C4-2B (cell line): ENCODE measurements around the gene HRG.

Experiments used
- ZFX ChIP-seq: fragments of 450-650 bp; IDR thresholded peaks from 2 replicates; pipeline ENCODE4 v1.6.1; 2017
- TF ChIP-seq, protein P1 (sequence below): fragments of 450-650 bp; conservative IDR thresholded peaks from 2 replicates; pipeline ENCODE4 v1.5.1; 2017; ENCODE audit warnings: mild to moderate bottlenecking

DNA sequence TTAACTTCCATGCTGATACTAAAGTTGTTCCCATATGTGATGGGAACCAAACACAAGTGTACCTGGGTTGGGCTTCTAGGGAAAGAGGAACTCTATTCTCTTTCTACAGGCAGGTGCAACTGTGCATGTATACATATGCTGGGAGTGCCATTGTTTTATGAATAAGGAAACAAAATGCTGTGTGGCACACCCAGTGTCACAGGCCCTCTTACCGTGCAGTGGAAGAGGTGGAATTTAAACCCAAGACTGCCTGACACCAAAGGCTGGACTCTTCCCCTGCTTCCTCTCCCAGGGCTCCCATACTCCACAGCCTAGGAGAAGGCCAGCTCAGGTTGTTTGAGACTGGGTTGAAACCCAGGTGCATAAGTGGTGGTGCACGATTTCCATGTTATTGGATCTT is 27.6 kb upstream of the HRG start:
- TF ChIP-seq, protein P1, sequence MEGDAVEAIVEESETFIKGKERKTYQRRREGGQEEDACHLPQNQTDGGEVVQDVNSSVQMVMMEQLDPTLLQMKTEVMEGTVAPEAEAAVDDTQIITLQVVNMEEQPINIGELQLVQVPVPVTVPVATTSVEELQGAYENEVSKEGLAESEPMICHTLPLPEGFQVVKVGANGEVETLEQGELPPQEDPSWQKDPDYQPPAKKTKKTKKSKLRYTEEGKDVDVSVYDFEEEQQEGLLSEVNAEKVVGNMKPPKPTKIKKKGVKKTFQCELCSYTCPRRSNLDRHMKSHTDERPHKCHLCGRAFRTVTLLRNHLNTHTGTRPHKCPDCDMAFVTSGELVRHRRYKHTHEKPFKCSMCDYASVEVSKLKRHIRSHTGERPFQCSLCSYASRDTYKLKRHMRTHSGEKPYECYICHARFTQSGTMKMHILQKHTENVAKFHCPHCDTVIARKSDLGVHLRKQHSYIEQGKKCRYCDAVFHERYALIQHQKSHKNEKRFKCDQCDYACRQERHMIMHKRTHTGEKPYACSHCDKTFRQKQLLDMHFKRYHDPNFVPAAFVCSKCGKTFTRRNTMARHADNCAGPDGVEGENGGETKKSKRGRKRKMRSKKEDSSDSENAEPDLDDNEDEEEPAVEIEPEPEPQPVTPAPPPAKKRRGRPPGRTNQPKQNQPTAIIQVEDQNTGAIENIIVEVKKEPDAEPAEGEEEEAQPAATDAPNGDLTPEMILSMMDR: no peak
- TF ChIP-seq ZFX: no peak
